Neural cell (in vitro differentiated cells): ENCODE data around the gene SPAM1. TPM values are rescaled to one million over a fixed set of nuclear protein-coding genes. Genes with fewer than 3 reads are reported as not detected.

Experiments used
- H2AFZ ChIP-seq: fragments of 200-600, 300-800 bp; sonication (generic), shearing (Covaris generic); 2 replicates; pipeline ENCODE4 v1.6.0; 2014; ENCODE audit warnings: low read depth, mild to moderate bottlenecking, antibody characterized with exemption, low read length, moderate library complexity
- H3F3A ChIP-seq: fragments of 200-600 bp; shearing (Covaris generic); 2 replicates; pipeline ENCODE4 v1.6.1; 2016; ENCODE audit warnings: mild to moderate bottlenecking, moderate library complexity, mixed read lengths, antibody characterized with exemption, low read length; ENCODE audit not compliant: insufficient read depth, poor library complexity, severe bottlenecking
- H3K27ac ChIP-seq: fragments of 200-600, 300-800 bp; sonication (generic), shearing (Covaris generic); 2 replicates; pipeline ENCODE4 v1.5.1; 2014; ENCODE audit warnings: mild to moderate bottlenecking, low read length, moderate library complexity
- H3K27me3 ChIP-seq: fragments of 300-800, 200-600 bp; sonication (generic), shearing (Covaris generic); 2 replicates; pipeline ENCODE4 v1.6.0; 2014; ENCODE audit warnings: mild to moderate bottlenecking, low read depth, low read length, moderate library complexity; ENCODE audit not compliant: insufficient read depth
- H3K36me3 ChIP-seq: fragments of 300-800, 200-600 bp; sonication (generic), shearing (Covaris generic); 2 replicates; pipeline ENCODE4 v1.5.1; 2014; ENCODE audit warnings: mild to moderate bottlenecking, antibody characterized with exemption, low read length, moderate library complexity; ENCODE audit not compliant: insufficient read depth
- H3K4me2 ChIP-seq: fragments of 300-800, 200-600 bp; sonication (generic), shearing (Covaris generic); 2 replicates; pipeline ENCODE4 v1.6.0; 2014; ENCODE audit warnings: mild to moderate bottlenecking, low read length
- H3K4me3 ChIP-seq: fragments of 300-800, 200-600 bp; sonication (generic), shearing (Covaris generic); 2 replicates; pipeline ENCODE4 v1.5.1; 2014; ENCODE audit warnings: mild to moderate bottlenecking, low read length, moderate library complexity
- H3K79me2 ChIP-seq: fragments of 200-600 bp; shearing (Covaris generic); replicated peaks from 2 replicates; pipeline ENCODE4 v1.6.0; 2014; ENCODE audit warnings: mild to moderate bottlenecking, low read length, moderate library complexity; ENCODE audit not compliant: insufficient read depth
- H3K9ac ChIP-seq: fragments of 300-800, 200-600 bp; sonication (generic), shearing (Covaris generic); 2 replicates; pipeline ENCODE4 v1.6.1; 2016; ENCODE audit warnings: mild to moderate bottlenecking, low read length, mixed read lengths
- H3K9me2 ChIP-seq: fragments of 200-600 bp; shearing (Covaris generic); 2 replicates; pipeline ENCODE4 v1.6.1; 2016; ENCODE audit warnings: mild to moderate bottlenecking, low read length, mixed read lengths; ENCODE audit not compliant: insufficient read depth
- H3K9me3 ChIP-seq: fragments of 200-600, 300-800 bp; sonication (generic), shearing (Covaris generic); 2 replicates; pipeline ENCODE4 v1.6.1; 2016; ENCODE audit warnings: mild to moderate bottlenecking, mixed run types, low read length, moderate library complexity, mixed read lengths
- H4K20me1 ChIP-seq: fragments of 200-600 bp; shearing (Covaris generic); 2 replicates; pipeline ENCODE4 v1.6.1; 2016; ENCODE audit warnings: mild to moderate bottlenecking, mixed run types; ENCODE audit not compliant: insufficient read depth
- CTCF ChIP-seq: fragments of 450-650 bp; IDR thresholded peaks from 2 replicates; pipeline ENCODE4 v1.5.1; 2014; ENCODE audit warnings: antibody characterized with exemption, mild to moderate bottlenecking, moderate library complexity; ENCODE audit not compliant: poor library complexity, severe bottlenecking
- EP300 ChIP-seq: fragments of 450-650 bp; conservative IDR thresholded peaks from 2 replicates; pipeline ENCODE4 v1.6.1; 2014; ENCODE audit warnings: antibody characterized with exemption, mild to moderate bottlenecking, moderate library complexity; ENCODE audit not compliant: poor library complexity, severe bottlenecking
- EZH2 ChIP-seq: fragments of 200-600, 300-800 bp; shearing (Covaris generic), sonication (generic); IDR thresholded peaks from 2 replicates; pipeline ENCODE4 v1.6.1; 2014; ENCODE audit warnings: antibody characterized with exemption, low read length, borderline replicate concordance, mild to moderate bottlenecking; ENCODE audit not compliant: insufficient read depth, poor library complexity, severe bottlenecking
- MXI1 ChIP-seq: fragments of 450-650 bp; conservative IDR thresholded peaks from 2 replicates; pipeline ENCODE4 v1.6.1; 2014; ENCODE audit warnings: antibody characterized with exemption, mild to moderate bottlenecking; ENCODE audit not compliant: poor library complexity, severe bottlenecking
- POLR2AphosphoS5 ChIP-seq: IDR thresholded peaks from 2 replicates; pipeline ENCODE4 v1.6.1; 2012
- RAD21 ChIP-seq: fragments of 450-650 bp; conservative IDR thresholded peaks from 2 replicates; pipeline ENCODE4 v1.6.1; 2014; ENCODE audit warnings: antibody characterized with exemption, mild to moderate bottlenecking, moderate library complexity
- REST ChIP-seq: IDR thresholded peaks from 2 replicates; pipeline ENCODE4 v1.6.1; 2012; ENCODE audit warnings: borderline replicate concordance
- SMC3 ChIP-seq: fragments of 450-650 bp; conservative IDR thresholded peaks from 2 replicates; pipeline ENCODE4 v1.6.1; 2014; ENCODE audit warnings: antibody characterized with exemption, mild to moderate bottlenecking, moderate library complexity; ENCODE audit not compliant: poor library complexity
- TAF1 ChIP-seq: IDR thresholded peaks from 2 replicates; pipeline ENCODE4 v1.6.1; 2012; ENCODE audit warnings: low read depth
- polyA plus RNA-seq: library from polyadenylated mRNA; depleted of rRNA; stranded (reverse); fragments of >200 nt; gene quantifications from 2 replicates; pipeline ENCODE4 v1.2.3, GENCODE V29; 2014

SPAM1 gene
- polyA plus RNA-seq, 1 donor from 2014 or later, result not detected

GRCh38 chr7:123972831-123973230 is 47.8 kb downstream of the SPAM1 start:
- no peaks in the 10 kb centered on the region for H3K36me3 ChIP-seq
- no peaks in the 10 kb centered on the region for H4K20me1 ChIP-seq
- no peaks in the 10 kb centered on the region for H3K9me2 ChIP-seq
- no peak overlapping the region for H2AFZ ChIP-seq
- no peak overlapping the region for H3K4me2 ChIP-seq
- TF ChIP-seq RAD21 (no peak), CTCF (no peak), TAF1 (no peak), EZH2 (no peak), POLR2AphosphoS5 (no peak), SMC3 (no peak), EP300 (no peak), REST (no peak), MXI1 (no peak)
- no peak overlapping the region for H3K9ac ChIP-seq
- H3K27ac ChIP-seq, result no peak overlapping the region
- no peaks in the 10 kb centered on the region for H3F3A ChIP-seq
- H3K4me3 ChIP-seq, result no peak overlapping the region
- no peaks in the 10 kb centered on the region for H3K27me3 ChIP-seq
- no peaks in the 10 kb centered on the region for H3K79me2 ChIP-seq
- H3K9me3 ChIP-seq, result no peaks in the 10 kb centered on the region

GRCh38 chr7:123974326-123974908 is 49.4 kb downstream of the SPAM1 start:
- no peaks in the 10 kb centered on the region for H3K9me3 ChIP-seq
- peak overlapping the region; percentile 11 for H3K4me3 ChIP-seq
- H3F3A ChIP-seq, result no peaks in the 10 kb centered on the region
- no peaks in the 10 kb centered on the region for H3K9me2 ChIP-seq
- no peak overlapping the region for H3K9ac ChIP-seq
- no peaks in the 10 kb centered on the region for H3K27me3 ChIP-seq
- H3K4me2 ChIP-seq, result no peak overlapping the region
- H3K79me2 ChIP-seq, result no peaks in the 10 kb centered on the region
- H4K20me1 ChIP-seq, result no peaks in the 10 kb centered on the region
- no peak overlapping the region for H3K27ac ChIP-seq
- no peak overlapping the region for H2AFZ ChIP-seq
- no peak for TF ChIP-seq EZH2
- TF ChIP-seq EP300, result no peak
- TF ChIP-seq RAD21, result no peak
- TF ChIP-seq SMC3, result no peak
- TF ChIP-seq POLR2AphosphoS5, result no peak
- no peak for TF ChIP-seq CTCF
- TF ChIP-seq REST, result no peak
- no peak for TF ChIP-seq TAF1
- no peak for TF ChIP-seq MXI1
- no peaks in the 10 kb centered on the region for H3K36me3 ChIP-seq
